ENCODE measurements around the gene ACOX1. TPM values are rescaled to one million over a fixed set of nuclear protein-coding genes. Genes with fewer than 3 reads are reported as not detected.

Gene ACOX1
- total RNA-seq, 1 experiment from 2014 or later: 50.2 TPM

DNA sequence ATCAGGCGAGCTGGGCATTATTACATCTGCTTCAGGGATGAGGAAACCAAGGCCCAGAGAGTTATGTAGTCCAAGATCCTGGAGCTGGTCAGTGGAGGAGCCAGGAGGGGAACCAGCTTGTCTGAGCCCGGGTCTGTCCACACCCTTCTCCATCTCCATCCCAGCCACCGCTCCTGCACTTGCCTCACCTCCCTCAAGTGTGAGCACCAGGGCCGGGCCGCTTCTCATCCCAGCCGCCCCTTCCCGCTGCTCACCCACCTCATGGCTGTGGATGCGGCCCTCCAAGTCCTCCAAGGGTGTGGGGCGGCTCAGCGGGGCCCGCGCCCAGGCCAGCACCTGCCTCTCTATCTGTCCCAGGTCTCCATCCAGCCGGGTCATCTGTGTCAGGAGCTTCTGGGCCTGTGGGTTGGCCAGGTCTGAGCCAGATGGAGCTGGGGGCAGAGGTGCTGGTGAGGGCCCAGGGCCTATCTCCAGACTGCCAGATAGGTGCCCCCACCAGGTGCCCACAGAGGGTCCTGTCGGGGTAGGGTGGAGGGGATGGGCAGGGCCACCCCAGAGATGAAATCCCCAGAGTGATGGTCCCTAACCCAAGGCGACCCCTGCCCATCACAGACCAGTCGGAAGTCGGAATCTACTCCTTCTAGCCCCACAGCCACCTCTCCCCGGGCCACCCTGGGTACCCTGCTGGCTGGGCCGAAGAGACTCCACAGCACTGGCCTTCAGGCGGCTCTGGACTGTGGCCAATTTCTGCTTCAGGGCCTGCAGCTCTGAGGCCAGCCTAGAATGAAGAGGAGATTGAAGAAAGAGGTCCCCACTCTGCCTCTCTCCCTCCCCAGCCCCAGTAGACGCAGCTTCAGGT is 38.7 kb upstream of the ACOX1 start:
- TF ChIP-seq EGR1 (IDR thresholded peaks at IDR 0.05; ENCODE audit: low read depth) (no peak), RAD21 (IDR thresholded peaks at IDR 0.05; ENCODE audit: low read depth) (no peak), TCF7L2 (IDR thresholded peaks at IDR 0.05; ENCODE audit: borderline replicate concordance, extremely low read depth, insufficient read depth, insufficient read length) (no peak), SIN3A (IDR thresholded peaks at IDR 0.05; ENCODE audit: low read depth) (no peak), SRF (IDR thresholded peaks at IDR 0.05; ENCODE audit: low read depth) (no peak), CEBPB (IDR thresholded peaks at IDR 0.05; ENCODE audit: low read depth) (no peak), EZH2 (IDR thresholded peaks at IDR 0.05) (no peak), ZFX (IDR thresholded peaks at IDR 0.05) (no peak), SP1 (IDR thresholded peaks at IDR 0.05; ENCODE audit: low read depth) (no peak), ELF1 (IDR thresholded peaks at IDR 0.05; ENCODE audit: borderline replicate concordance, low read depth) (no peak), JUND (IDR thresholded peaks at IDR 0.05) (no peak), FOSL1 (IDR thresholded peaks at IDR 0.05; ENCODE audit: low read depth) (no peak), POLR2A (IDR thresholded peaks at IDR 0.05; ENCODE audit: borderline replicate concordance, extremely low read depth, insufficient read depth, insufficient read length) (no peak), EZH2phosphoT487 (IDR thresholded peaks at IDR 0.05; ENCODE audit: borderline replicate concordance) (no peak), CBX3 (IDR thresholded peaks at IDR 0.05; ENCODE audit: low read depth) (no peak)
- TF ChIP-seq, protein P1, sequence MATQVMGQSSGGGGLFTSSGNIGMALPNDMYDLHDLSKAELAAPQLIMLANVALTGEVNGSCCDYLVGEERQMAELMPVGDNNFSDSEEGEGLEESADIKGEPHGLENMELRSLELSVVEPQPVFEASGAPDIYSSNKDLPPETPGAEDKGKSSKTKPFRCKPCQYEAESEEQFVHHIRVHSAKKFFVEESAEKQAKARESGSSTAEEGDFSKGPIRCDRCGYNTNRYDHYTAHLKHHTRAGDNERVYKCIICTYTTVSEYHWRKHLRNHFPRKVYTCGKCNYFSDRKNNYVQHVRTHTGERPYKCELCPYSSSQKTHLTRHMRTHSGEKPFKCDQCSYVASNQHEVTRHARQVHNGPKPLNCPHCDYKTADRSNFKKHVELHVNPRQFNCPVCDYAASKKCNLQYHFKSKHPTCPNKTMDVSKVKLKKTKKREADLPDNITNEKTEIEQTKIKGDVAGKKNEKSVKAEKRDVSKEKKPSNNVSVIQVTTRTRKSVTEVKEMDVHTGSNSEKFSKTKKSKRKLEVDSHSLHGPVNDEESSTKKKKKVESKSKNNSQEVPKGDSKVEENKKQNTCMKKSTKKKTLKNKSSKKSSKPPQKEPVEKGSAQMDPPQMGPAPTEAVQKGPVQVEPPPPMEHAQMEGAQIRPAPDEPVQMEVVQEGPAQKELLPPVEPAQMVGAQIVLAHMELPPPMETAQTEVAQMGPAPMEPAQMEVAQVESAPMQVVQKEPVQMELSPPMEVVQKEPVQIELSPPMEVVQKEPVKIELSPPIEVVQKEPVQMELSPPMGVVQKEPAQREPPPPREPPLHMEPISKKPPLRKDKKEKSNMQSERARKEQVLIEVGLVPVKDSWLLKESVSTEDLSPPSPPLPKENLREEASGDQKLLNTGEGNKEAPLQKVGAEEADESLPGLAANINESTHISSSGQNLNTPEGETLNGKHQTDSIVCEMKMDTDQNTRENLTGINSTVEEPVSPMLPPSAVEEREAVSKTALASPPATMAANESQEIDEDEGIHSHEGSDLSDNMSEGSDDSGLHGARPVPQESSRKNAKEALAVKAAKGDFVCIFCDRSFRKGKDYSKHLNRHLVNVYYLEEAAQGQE (IDR thresholded peaks at IDR 0.05; ENCODE audit: low read depth): no peak
- Histone ChIP-seq H3K4me3 (replicated peaks in 1 of 2; ENCODE audit: low read depth in 1 of 2, low read length in 2 of 2) (no peak overlapping the region), H3K36me3 (ENCODE audit: control insufficient read depth in 1 of 2, insufficient read depth in 2 of 2, low read length in 2 of 2) (peaks cover 26 to 32% of the 10 kb centered on the region in 2 experiments; a peak in 3 of 4 replicates), H3K27ac (ENCODE audit: low read depth, low read length) (no peak overlapping the region; the same call in 1 of the 2 replicates), H3K4me1 (ENCODE audit: control insufficient read depth in 1 of 2, insufficient read depth in 2 of 2, low read length in 2 of 2) (peaks cover 0 to 3% of the 10 kb centered on the region in 2 experiments; a peak in 1 of 4 replicates), H4K20me1 (ENCODE audit: insufficient read depth) (no peaks in the 10 kb centered on the region), H3K79me2 (ENCODE audit: insufficient read depth, low read length) (no peaks in the 10 kb centered on the region), H3K27me3 (ENCODE audit: insufficient read depth, low read length) (no peaks in the 10 kb centered on the region), H3K4me2 (ENCODE audit: low read length) (no peak overlapping the region), H3K9me2 (ENCODE audit: insufficient read depth) (no peaks in the 10 kb centered on the region), H3K9me3 (ENCODE audit: control insufficient read depth in 1 of 2, insufficient read depth in 1 of 2, low read depth in 1 of 2, low read length in 2 of 2) (no peaks in the 10 kb centered on the region), H2AFZ (ENCODE audit: low read depth, low read length, poor library complexity, severe bottlenecking) (no peak overlapping the region), H3K9ac (ENCODE audit: low read length) (no peak overlapping the region)
- RAD21 ChIA-PET (ENCODE audit: low non-redundant PET in 1 of 2, low total read pairs in 2 of 2, uncharacterized antibody in 2 of 2, unreplicated experiment in 2 of 2): no interaction called here
- intact Hi-C loops (cut with micrococcal nuclease): no loop called here
- CTCF ChIA-PET: interaction anchor here (0.8 kb wide), 1 partner anchor 104 kb away, joined by 3 read pairs; no protein-coding TSS in a partner anchor
- no peak for DNase-seq (ENCODE audit: low read depth, low spot score)
- no peak for ATAC-seq
- BruUV-seq (replicated peaks): no TSS peak
- POLR2A ChIA-PET: no interaction called here

All from HCT116 (cell line).